Measurements from ENCODE around the gene CYSTM1.

CYSTM1 gene

GRCh38 chr5:140246378-140247122, 71.6 kb downstream of the CYSTM1 start:
- H3K4me1 ChIP-seq, result peaks cover 84% of the 10 kb centered on the region
- peak overlapping the region; percentile 84 for H3K4me2 ChIP-seq

GRCh38 chr5:140248414-140248813, 73.4 kb downstream of the CYSTM1 start:
- H3K4me2 ChIP-seq, result peak overlapping the region; percentile 73
- H4K20me1 ChIP-seq, result peaks cover 18% of the 10 kb centered on the region; the same call in 1 of the 2 replicates
- H3K27ac ChIP-seq, result 0 out of 2 replicates have a peak overlapping the region, but pooled peaks have one; percentile 6
- H3K4me1 ChIP-seq, result peaks cover 97% of the 10 kb centered on the region
- no peaks in the 10 kb centered on the region for H3K27me3 ChIP-seq
- H3K4me3 ChIP-seq, result no peak overlapping the region
- no peak overlapping the region for H3K9ac ChIP-seq
- H3K36me3 ChIP-seq, result peaks cover 11% of the 10 kb centered on the region
- H3K9me3 ChIP-seq, result no peaks in the 10 kb centered on the region
- no peak for TF ChIP-seq Cebpa-rat (IDR thresholded peaks at IDR 0.05)

More at GRCh38 chr5:140246378-140247122, 71.6 kb downstream of the CYSTM1 start:
- Histone ChIP-seq H3K9me3 (no peaks in the 10 kb centered on the region), H3K27me3 (no peaks in the 10 kb centered on the region), H3K4me3 (no peak overlapping the region; the same call in 1 of the 2 replicates), H3K36me3 (peaks cover 21% of the 10 kb centered on the region), H4K20me1 (peaks cover 2% of the 10 kb centered on the region; the same call in 1 of the 2 replicates), H3K9ac (peak overlapping the region; percentile 70), H3K27ac (peak overlapping the region; percentile 85)
- TF ChIP-seq Cebpa-rat (IDR thresholded peaks at IDR 0.05), result no peak

- Histone ChIP-seq H3K4me2 (peak overlapping the region; percentile 73), H3K4me1 (peaks cover 100% of the 10 kb centered on the region)
Observed at GRCh38 chr5:140249536-140249935, 74.5 kb downstream of the CYSTM1 start.

DNA sequence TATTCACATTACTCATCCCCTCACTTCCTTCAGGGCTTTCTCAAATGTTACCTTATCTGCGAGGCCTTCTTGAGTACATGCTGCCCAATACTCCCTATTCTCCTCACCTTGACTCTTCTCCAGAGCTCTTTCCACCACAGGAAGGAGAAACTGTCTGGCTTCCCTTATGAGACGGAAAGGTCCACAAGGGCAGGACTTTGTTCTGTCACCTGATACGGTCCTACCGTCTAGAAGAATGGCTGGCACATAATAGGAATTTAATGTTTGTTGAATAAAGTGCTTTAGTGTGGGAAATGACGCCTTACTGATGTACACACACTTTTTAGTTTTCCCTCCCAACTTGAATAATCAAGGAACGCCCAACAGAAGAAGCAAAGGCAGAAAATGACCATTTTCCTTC, 75.4 kb downstream of the CYSTM1 start:
- peaks cover 25% of the 10 kb centered on the region; the same call in 1 of the 2 replicates for H4K20me1 ChIP-seq
- H3K27me3 ChIP-seq, result no peaks in the 10 kb centered on the region
- no peak for TF ChIP-seq Cebpa-rat (IDR thresholded peaks at IDR 0.05)
- H3K4me1 ChIP-seq, result peaks cover 93% of the 10 kb centered on the region
- H3K4me2 ChIP-seq, result peak overlapping the region; percentile 73
- peak overlapping the region; percentile 54; the same call in 1 of the 2 replicates for H3K27ac ChIP-seq
- H3K9me3 ChIP-seq, result no peaks in the 10 kb centered on the region
- H3K9ac ChIP-seq, result no peak overlapping the region
- no peak overlapping the region for H3K4me3 ChIP-seq
- peaks cover 25% of the 10 kb centered on the region for H3K36me3 ChIP-seq

More at GRCh38 chr5:140249536-140249935, 74.5 kb downstream of the CYSTM1 start:
- Histone ChIP-seq H3K9me3 (no peaks in the 10 kb centered on the region), H3K4me3 (no peak overlapping the region), H4K20me1 (peaks cover 22% of the 10 kb centered on the region; the same call in 1 of the 2 replicates), H3K27ac (peak overlapping the region; percentile 54), H3K27me3 (no peaks in the 10 kb centered on the region), H3K36me3 (peaks cover 16% of the 10 kb centered on the region), H3K9ac (no peak overlapping the region; the same call in 1 of the 2 replicates)
- no peak for TF ChIP-seq Cebpa-rat (IDR thresholded peaks at IDR 0.05)

- H3K4me1 ChIP-seq, result peaks cover 87% of the 10 kb centered on the region
- peak; percentile 57; the same call in 1 of the 2 replicates for TF ChIP-seq Cebpa-rat (IDR thresholded peaks at IDR 0.05)
- no peaks in the 10 kb centered on the region for H3K27me3 ChIP-seq
- peaks cover 32% of the 10 kb centered on the region; the same call in 1 of the 2 replicates for H4K20me1 ChIP-seq
- H3K9ac ChIP-seq, result peak overlapping the region; percentile 61; the same call in 1 of the 2 replicates
- peak overlapping the region; percentile 83 for H3K27ac ChIP-seq
- no peaks in the 10 kb centered on the region for H3K9me3 ChIP-seq
- H3K4me3 ChIP-seq, result no peak overlapping the region; the same call in 1 of the 2 replicates
- H3K4me2 ChIP-seq, result peak overlapping the region; percentile 73
- peaks cover 31% of the 10 kb centered on the region for H3K36me3 ChIP-seq
Observed at GRCh38 chr5:140251527-140251973, 76.6 kb downstream of the CYSTM1 start.

DNA sequence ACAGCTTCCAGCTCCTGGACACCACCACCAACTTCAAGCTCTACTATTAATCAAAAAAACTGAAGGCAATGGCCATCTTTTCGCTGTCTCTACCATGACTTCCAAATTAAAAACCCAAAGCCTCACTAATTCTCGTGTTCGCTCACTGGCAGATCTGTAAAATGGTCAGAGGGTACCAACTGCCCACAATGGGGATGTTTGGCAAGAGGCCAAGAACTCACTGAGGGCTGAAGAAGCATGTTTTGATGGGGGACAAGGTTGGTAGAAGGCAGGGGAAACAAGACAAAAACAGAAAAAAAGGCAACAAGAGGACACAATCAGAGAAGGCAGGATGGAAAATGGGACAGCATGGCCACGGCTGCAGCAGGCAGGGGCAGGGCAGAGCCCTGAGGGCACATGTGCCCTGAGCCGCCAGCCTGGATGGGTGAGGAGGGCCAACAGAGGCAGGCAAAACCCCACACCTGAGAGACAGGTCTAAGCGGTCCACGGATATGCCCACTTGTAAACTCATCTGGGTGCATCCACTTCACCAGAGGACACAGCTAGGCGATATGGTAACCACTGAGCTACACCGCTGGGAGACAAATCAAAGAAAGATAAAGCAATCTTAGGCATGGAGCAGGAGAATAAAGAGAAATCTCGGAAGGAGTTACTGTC, 77.6 kb downstream of the CYSTM1 start:
- no peak for TF ChIP-seq Cebpa-rat (IDR thresholded peaks at IDR 0.05)
- Histone ChIP-seq H3K9ac (peak overlapping the region; percentile 61; the same call in 1 of the 2 replicates), H3K36me3 (peaks cover 32% of the 10 kb centered on the region), H3K4me3 (no peak overlapping the region; the same call in 1 of the 2 replicates), H3K9me3 (no peaks in the 10 kb centered on the region), H4K20me1 (peaks cover 32% of the 10 kb centered on the region; the same call in 1 of the 2 replicates), H3K4me1 (peaks cover 76% of the 10 kb centered on the region), H3K4me2 (peak overlapping the region; percentile 73), H3K27ac (peak overlapping the region; percentile 83), H3K27me3 (no peaks in the 10 kb centered on the region)

- peaks cover 46% of the 10 kb centered on the region for H3K36me3 ChIP-seq
- no peak for TF ChIP-seq Cebpa-rat (IDR thresholded peaks at IDR 0.05)
- H3K9ac ChIP-seq, result no peak overlapping the region
- peaks cover 62% of the 10 kb centered on the region for H3K4me1 ChIP-seq
- H3K4me3 ChIP-seq, result no peak overlapping the region
- no peak overlapping the region for H3K27ac ChIP-seq
- H3K9me3 ChIP-seq, result no peaks in the 10 kb centered on the region
- no peaks in the 10 kb centered on the region for H3K27me3 ChIP-seq
- H4K20me1 ChIP-seq, result peaks cover 32% of the 10 kb centered on the region; the same call in 1 of the 2 replicates
- peak overlapping the region; percentile 73; the same call in 1 of the 2 replicates for H3K4me2 ChIP-seq
Observed at GRCh38 chr5:140253985-140254384, 79.0 kb downstream of the CYSTM1 start.

DNA sequence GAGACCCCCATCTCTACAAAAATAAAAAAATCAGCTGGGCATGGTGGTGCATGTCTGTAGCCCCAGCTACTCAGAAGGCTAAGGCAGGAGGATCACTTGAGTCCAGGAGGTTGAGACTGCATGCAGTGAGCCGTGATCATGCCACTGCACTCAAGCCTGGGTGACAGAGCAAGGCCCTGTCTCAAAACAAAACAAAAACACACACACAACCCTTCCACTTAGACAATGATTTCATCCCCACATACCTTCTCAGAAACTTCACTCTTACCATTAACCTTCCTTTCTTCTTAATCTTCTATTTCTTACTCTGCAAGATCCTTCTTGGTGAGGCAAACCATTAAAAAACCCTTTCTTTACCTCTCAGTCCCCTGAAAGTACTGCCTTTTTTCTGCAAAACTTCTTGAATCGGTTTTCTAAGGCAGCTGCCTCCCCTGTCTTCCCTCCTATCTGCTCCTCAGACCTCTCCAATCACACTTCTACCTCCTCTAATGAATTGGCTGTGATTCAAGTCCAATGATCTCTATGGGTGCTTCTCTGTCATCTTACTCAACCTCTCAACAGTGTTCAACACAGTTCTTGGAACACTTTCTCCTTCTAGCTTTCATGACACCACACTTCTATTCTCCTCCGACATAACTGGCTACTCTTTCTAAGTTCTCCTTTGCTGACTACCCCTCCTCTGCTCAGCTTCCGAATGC, 80.6 kb downstream of the CYSTM1 start:
- Histone ChIP-seq H4K20me1 (peaks cover 32% of the 10 kb centered on the region; the same call in 1 of the 2 replicates), H3K9ac (no peak overlapping the region), H3K4me2 (no peak overlapping the region), H3K9me3 (peaks cover 13% of the 10 kb centered on the region; the same call in 1 of the 2 replicates), H3K4me1 (peaks cover 46% of the 10 kb centered on the region), H3K4me3 (no peak overlapping the region), H3K27me3 (no peaks in the 10 kb centered on the region), H3K27ac (no peak overlapping the region), H3K36me3 (peaks cover 57% of the 10 kb centered on the region)
- no peak for TF ChIP-seq Cebpa-rat (IDR thresholded peaks at IDR 0.05)

DNA sequence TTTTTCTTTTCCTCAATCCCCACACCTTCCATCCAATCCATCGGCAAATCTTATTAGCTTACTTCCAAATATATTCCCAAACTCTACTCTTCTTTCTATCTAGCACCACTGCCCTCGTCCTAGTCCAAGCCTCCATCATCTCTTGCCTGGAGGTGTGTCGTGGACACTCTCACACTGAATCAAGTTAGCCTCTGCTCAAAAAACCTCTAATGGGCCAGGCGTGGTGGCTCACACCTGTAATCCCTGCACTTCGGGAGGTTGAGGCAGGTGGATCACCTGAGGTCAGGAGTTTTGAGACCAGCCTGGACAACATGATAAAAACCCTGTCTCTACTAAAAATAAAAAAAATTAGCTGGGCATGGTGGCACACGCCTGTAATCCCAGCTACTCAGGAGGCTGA, 81.7 kb downstream of the CYSTM1 start:
- H3K27ac ChIP-seq, result no peak overlapping the region

More for the DNA sequence above, 81.7 kb downstream of the CYSTM1 start:
- Histone ChIP-seq H3K9ac (no peak overlapping the region), H3K27me3 (no peaks in the 10 kb centered on the region), H3K4me2 (no peak overlapping the region), H3K36me3 (peaks cover 67% of the 10 kb centered on the region), H3K9me3 (peaks cover 16% of the 10 kb centered on the region; the same call in 1 of the 2 replicates), H3K4me3 (no peak overlapping the region), H4K20me1 (peaks cover 31% of the 10 kb centered on the region; the same call in 1 of the 2 replicates), H3K4me1 (peaks cover 35% of the 10 kb centered on the region)
- no peak for TF ChIP-seq Cebpa-rat (IDR thresholded peaks at IDR 0.05)
